Measurements from ENCODE around the gene GGACT.
A peak's percentile ranks its signal among the peaks of the same experiment; 100 is the strongest.
"Not testable (repeated sequence)": the region's sequence is repeated elsewhere in the genome, so short reads cannot be mapped to it uniquely, and the experiment has no call there.

GGACT gene

GRCh38 chr13:100600915-100601314 lies 12.3 kb upstream of the GGACT start:
- no peak for DNase-seq

GRCh38 chr13:100600461-100600860 lies 11.9 kb upstream of the GGACT start:
- DNase-seq, result no peak

GRCh38 chr13:100597253-100597652 lies 8.7 kb upstream of the GGACT start:
- no peak for DNase-seq

GRCh38 chr13:100596516-100596915 lies 7.9 kb upstream of the GGACT start:
- DNase-seq, result no peak

GRCh38 chr13:100594731-100595130 lies 6.1 kb upstream of the GGACT start:
- no peak for DNase-seq

GRCh38 chr13:100594255-100594654 lies 5.7 kb upstream of the GGACT start:
- no peak for DNase-seq

- no peak for DNase-seq
These were observed 663 bp upstream of the GGACT start for GRCh38 chr13:100589178-100589725.

GRCh38 chr13:100584896-100585295 lies 3.7 kb downstream of the GGACT start:
- no peak for DNase-seq

- no peak for DNase-seq
These were observed 7.1 kb downstream of the GGACT start for GRCh38 chr13:100581504-100581903.

GRCh38 chr13:100581030-100581429 lies 7.6 kb downstream of the GGACT start:
- DNase-seq, result no peak

- DNase-seq, result no peak
These were observed 8.5 kb downstream of the GGACT start for GRCh38 chr13:100580045-100580444.

GRCh38 chr13:100577239-100577638 lies 11.3 kb downstream of the GGACT start:
- not testable (repeated sequence) for DNase-seq

- peak; percentile 85 for DNase-seq
These were observed 15.5 kb downstream of the GGACT start for GRCh38 chr13:100573121-100573520.

GRCh38 chr13:100566543-100566942 lies 22.0 kb downstream of the GGACT start:
- DNase-seq, result no peak

GRCh38 chr13:100565286-100565685 lies 23.3 kb downstream of the GGACT start:
- no peak for DNase-seq

- no peak for DNase-seq
These were observed 24.0 kb downstream of the GGACT start for GRCh38 chr13:100564444-100565223.

- no peak for DNase-seq
These were observed 24.8 kb downstream of the GGACT start for GRCh38 chr13:100563779-100564178.

- no peak for DNase-seq
These were observed 26.9 kb downstream of the GGACT start for GRCh38 chr13:100561599-100562204.

GRCh38 chr13:100561158-100561499 lies 27.5 kb downstream of the GGACT start:
- DNase-seq, result no peak

GRCh38 chr13:100560498-100561157 lies 28.0 kb downstream of the GGACT start:
- DNase-seq, result no peak

- no peak for DNase-seq
These were observed 28.7 kb downstream of the GGACT start for GRCh38 chr13:100559886-100560285.

GRCh38 chr13:100552755-100553154 lies 35.8 kb downstream of the GGACT start:
- no peak for DNase-seq

GRCh38 chr13:100549316-100549715 lies 39.3 kb downstream of the GGACT start:
- peak; percentile 30 for DNase-seq

GRCh38 chr13:100547791-100548201 lies 40.8 kb downstream of the GGACT start:
- DNase-seq, result no peak

All from activated CD8-positive, alpha-beta memory T cell treated with anti-CD3 and anti-CD28 coated beads for 24 hours (primary cell).